ENCODE results near the gene EIF2S2.

The EIF2S2 gene

GRCh38 chr20:34064286-34064685 lies 47.8 kb downstream of the EIF2S2 start:
- no peak for DNase-seq (ENCODE audit: low read depth, low spot score)

- no peak for DNase-seq (ENCODE audit: low read depth, low spot score)
These were observed 49.2 kb downstream of the EIF2S2 start for GRCh38 chr20:34062570-34063482.

- no peak for DNase-seq (ENCODE audit: low read depth, low spot score)
These were observed 50.3 kb downstream of the EIF2S2 start for GRCh38 chr20:34061695-34062094.

GRCh38 chr20:34060970-34061369 lies 51.1 kb downstream of the EIF2S2 start:
- DNase-seq (ENCODE audit: low read depth, low spot score): peak; percentile 64

- DNase-seq (ENCODE audit: low read depth, low spot score): no peak
These were observed 53.2 kb downstream of the EIF2S2 start for GRCh38 chr20:34058831-34059230.

GRCh38 chr20:34055290-34055689 lies 56.8 kb downstream of the EIF2S2 start:
- DNase-seq (ENCODE audit: low read depth, low spot score): no peak

DNA sequence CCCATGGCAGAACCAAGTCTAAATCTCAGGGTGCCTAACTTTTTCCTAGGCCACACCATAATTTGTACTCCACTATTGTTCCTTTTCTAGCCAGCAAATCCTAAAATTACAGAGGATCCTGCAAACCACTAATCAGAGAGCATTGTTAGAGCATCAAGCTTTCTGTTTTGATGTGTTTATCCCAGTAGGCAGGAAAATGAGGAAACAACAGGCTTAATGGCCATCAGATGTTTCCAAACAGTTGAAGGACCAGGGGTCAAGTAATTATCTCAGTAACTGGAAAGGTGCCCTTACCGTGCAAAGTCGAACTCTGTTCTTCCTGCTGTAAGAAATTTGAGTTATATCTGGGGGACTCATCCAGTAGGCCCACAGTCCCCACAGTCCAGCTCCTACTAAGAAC lies 59.6 kb downstream of the EIF2S2 start:
- no peak for DNase-seq (ENCODE audit: low read depth, low spot score)

GRCh38 chr20:34049897-34050695 lies 61.9 kb downstream of the EIF2S2 start:
- DNase-seq (ENCODE audit: low read depth, low spot score): no peak

DNA sequence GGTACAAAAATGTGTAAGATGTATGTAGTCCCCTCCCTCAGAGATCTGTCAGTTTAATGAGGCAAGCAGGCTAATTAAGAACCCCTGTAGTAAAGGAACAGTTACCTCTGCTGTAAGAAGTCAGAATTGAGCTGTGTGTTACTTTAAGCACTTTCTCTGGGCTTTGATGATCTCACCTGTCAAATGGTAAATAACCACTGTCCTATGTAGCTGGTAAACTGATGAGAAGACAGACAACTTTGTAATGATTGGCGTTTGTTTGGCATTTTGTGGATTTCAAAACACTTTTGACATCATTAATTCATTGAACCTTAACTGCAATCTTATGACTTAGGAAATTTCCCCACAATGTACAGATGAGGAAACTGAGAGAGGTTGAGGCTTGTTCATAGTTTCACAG lies 62.7 kb downstream of the EIF2S2 start:
- DNase-seq (ENCODE audit: low read depth, low spot score): no peak

- no peak for DNase-seq (ENCODE audit: low read depth, low spot score)
These were observed 64.1 kb downstream of the EIF2S2 start for GRCh38 chr20:34047917-34048316.

DNA sequence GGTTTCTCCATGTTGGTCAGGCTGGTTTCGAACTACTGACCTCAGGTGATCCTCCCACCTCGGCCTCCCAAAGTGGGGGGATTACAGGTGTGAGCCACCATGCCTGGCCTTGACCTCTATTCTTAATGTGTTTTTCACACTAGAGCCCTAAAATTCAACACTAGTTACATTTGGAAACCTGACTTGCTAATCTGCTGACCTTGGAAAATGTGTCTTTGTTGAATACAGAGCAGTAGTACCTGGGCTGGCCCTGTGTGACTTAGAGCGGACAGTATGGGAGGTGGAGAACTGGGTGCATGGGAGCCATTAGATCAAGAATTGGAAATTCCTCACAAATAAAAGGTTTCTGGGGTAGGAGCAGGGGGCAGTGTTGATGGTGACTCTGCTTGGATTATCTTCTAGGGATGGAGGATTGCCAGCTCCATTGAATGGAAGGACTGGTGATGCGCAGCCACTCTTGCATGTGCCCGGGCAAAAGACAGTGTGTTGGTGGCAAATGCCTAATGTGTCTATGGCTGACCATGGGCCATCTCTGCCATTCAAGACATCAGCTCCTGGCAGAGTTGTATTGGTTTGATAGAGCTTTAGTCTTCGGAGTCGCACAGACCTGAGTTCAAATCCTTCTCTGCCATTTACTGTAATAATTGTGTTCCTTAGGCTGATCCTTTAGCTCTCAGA lies 64.9 kb downstream of the EIF2S2 start:
- no peak for DNase-seq (ENCODE audit: low read depth, low spot score)

DNA sequence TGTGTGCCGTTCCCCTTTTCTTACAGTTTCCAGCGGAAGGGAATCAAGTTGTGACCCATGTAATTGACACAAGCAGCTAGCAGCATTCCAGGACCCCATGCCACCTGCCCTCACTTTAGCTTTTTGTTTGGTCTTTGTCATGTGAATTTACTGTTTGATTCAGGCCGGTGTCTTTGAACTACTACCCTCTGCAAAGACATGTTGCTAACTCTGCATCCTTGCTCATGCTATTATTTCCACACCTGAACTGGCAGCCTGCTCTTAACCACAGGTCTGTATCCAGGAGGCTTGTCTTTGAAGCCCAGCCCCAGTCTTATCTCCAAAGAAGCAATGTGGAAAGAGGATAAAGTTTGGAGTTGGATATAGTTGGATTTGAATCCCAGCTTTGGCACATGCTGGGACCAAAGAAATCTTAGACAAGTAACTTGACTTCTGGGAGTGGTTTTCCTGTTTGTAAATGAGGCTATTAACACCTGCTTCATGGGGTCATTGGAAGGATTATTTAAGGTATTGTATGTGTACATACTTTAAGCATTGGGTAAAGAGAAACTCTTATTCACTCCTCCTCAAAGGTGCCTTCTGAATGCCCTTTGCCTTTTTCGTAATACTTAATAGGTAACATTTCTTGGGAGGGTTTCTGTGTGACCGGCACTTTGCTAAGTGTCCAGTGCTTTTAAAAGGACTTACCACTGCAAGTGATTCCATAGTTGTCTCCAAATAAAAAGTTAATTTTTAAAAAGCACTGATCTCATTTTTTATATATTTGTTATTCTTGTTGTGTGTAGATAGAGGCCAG lies 65.9 kb downstream of the EIF2S2 start:
- peak; percentile 56 for DNase-seq (ENCODE audit: low read depth, low spot score)

- no peak for DNase-seq (ENCODE audit: low read depth, low spot score)
These were observed 66.7 kb downstream of the EIF2S2 start for GRCh38 chr20:34045294-34045693.

- DNase-seq (ENCODE audit: low read depth, low spot score): no peak
These were observed 69.0 kb downstream of the EIF2S2 start for GRCh38 chr20:34043025-34043424.

GRCh38 chr20:34042262-34042661 lies 69.8 kb downstream of the EIF2S2 start:
- DNase-seq (ENCODE audit: low read depth, low spot score): no peak

DNA sequence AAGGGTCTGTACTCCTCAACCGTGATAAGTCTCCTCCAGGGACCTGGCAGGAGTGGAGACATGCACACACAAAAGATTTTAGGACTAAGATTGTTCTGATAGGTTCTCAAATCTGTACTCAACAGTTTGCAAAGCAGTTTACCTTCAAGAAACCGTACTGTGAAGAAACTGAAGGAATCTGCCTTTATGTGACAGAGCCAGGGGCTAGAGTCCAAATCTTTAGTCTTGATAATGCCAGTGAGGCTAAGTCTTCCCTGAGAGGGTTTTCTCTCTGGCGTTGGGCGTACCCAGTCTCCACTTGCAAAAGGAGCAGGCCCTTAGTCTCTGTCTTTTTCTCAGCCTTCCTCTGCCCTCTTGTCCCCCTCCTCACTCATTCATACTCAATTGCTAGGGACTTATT lies 70.8 kb downstream of the EIF2S2 start:
- no peak for DNase-seq (ENCODE audit: low read depth, low spot score)

DNA sequence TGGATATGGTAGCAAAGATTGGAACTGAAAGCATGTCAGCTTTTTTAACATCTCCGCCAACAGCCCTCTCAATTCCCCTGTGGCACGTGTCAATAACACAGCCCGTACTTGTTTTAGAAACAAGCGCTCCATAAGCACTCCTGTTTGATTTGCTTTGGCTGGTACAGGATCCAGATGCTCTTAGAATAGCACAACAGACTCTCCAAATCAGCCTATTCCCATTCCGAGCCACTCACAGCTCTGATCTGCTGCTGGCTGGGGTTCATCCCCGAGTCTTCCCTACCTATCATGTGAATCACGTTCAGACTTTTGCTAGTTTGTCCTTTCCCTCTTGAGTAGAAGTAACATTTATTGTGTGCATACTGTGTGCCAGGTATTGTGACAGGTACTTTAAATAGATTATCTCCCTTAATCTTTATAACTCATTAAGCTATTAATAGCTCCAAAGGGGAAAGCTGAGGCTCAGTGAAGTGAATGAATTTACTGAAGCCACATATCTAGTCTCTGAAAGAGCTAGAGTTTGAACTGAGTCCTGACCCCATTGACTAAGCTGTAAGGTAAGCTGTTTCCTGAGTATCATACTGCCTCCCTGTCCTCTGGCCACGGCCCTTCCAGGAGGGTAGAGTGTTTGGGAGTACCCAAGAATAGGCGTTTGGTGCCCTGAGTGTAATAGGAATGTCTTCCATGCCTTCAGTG lies 71.6 kb downstream of the EIF2S2 start:
- no peak for DNase-seq (ENCODE audit: low read depth, low spot score)

All from ELF-1 (cell line).